ENCODE measurements around the gene NPAT.

NPAT gene

DNA sequence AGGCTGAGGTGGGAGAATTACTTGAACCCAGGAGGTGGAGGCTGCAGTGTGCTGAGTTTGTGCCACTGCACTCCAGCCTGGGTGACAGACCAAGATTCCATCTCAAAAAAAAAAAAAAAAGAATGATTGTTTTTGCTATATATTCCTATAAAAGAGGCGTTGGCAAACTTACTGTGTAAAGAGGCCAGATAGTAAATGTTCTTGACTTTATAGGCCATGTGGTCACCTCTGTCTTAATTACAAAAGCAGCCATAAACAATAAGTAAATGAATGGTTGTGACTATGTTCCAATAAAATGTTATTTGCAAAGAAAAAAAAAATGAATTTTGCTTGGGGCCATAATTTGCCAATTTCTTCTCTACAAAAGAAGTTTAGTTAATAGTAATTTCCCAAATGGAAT is 12.8 kb upstream of the NPAT start:
- Histone ChIP-seq H3K27me3 (ENCODE audit: control insufficient read depth, insufficient read depth, low read length) (no peaks in the 10 kb centered on the region), H3K4me3 (ENCODE audit: low read depth, low read length) (no peak overlapping the region), H3K4me2 (ENCODE audit: low read length) (no peak overlapping the region), H3K9me3 (ENCODE audit: control insufficient read depth, low read length) (no peaks in the 10 kb centered on the region), H3K36me3 (ENCODE audit: control insufficient read depth, insufficient read depth, low read length) (no peaks in the 10 kb centered on the region), H2AFZ (no peak overlapping the region), H3K27ac (no peak overlapping the region), H3K9ac (no peak overlapping the region), H3K79me2 (no peaks in the 10 kb centered on the region), H3K4me1 (no peaks in the 10 kb centered on the region)
- TF ChIP-seq, protein P1, sequence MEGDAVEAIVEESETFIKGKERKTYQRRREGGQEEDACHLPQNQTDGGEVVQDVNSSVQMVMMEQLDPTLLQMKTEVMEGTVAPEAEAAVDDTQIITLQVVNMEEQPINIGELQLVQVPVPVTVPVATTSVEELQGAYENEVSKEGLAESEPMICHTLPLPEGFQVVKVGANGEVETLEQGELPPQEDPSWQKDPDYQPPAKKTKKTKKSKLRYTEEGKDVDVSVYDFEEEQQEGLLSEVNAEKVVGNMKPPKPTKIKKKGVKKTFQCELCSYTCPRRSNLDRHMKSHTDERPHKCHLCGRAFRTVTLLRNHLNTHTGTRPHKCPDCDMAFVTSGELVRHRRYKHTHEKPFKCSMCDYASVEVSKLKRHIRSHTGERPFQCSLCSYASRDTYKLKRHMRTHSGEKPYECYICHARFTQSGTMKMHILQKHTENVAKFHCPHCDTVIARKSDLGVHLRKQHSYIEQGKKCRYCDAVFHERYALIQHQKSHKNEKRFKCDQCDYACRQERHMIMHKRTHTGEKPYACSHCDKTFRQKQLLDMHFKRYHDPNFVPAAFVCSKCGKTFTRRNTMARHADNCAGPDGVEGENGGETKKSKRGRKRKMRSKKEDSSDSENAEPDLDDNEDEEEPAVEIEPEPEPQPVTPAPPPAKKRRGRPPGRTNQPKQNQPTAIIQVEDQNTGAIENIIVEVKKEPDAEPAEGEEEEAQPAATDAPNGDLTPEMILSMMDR (IDR thresholded peaks at IDR 0.05): no peak

DNA sequence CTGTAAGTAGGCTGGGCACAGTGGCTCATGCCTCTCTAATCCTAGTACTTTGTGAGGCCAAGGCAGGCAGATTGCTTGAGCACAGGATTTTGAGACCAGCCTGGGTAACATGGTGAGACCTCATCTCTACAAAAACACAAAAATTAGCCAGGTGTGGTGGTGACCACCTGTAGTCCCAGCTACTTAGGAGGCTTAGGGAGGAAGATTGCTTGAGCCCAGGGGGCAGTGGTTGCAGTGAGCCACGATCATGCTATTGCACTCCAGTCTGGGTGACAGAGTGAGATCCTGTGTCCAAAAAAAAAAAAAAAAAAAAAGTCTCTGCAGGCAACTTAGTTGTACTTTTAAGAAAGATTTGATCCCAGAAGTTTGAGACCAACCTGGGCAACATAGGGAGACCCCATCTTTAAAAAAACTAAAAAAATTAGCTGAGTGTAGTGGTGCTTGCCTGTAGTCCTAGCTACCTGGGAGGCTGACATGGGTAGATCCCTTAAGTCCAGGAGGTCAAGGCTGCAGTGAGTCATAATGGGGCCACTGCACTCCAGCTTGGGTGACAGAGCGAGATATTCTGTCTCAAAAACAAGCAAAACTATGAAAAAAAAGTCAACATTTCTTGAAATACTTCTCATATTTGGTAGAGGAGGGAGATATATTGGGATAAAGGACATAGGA is 11.0 kb upstream of the NPAT start:
- no peaks in the 10 kb centered on the region for H3K9me3 ChIP-seq (ENCODE audit: control insufficient read depth, low read length)
- H3K36me3 ChIP-seq (ENCODE audit: control insufficient read depth, insufficient read depth, low read length): no peaks in the 10 kb centered on the region
- H3K9ac ChIP-seq: no peak overlapping the region

DNA sequence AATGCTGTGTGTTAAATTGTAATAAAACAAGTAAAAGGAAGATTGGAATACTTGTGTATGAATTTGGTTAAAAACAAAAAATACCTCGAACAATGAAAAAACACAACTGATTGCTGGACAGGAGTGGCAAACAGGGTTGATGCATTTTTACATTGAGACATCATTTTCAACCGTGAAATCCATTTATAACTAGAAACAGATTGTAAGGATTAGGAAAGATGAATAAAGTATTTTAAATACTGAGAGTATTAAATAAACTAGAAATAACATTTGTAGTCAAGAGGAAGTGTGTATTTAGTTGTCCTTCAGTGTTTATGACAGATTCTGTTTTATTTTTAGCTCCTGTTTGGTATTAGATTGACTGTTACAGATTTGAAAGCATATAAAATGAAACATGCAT is 5.8 kb upstream of the NPAT start:
- H3K9me3 ChIP-seq (ENCODE audit: control insufficient read depth, low read length): no peaks in the 10 kb centered on the region
- H3K27ac ChIP-seq: no peak overlapping the region
- H3K36me3 ChIP-seq (ENCODE audit: control insufficient read depth, insufficient read depth, low read length): no peaks in the 10 kb centered on the region
- TF ChIP-seq, protein P1 (IDR thresholded peaks at IDR 0.05): no peak
- no peak overlapping the region for H2AFZ ChIP-seq
- H3K9ac ChIP-seq: no peak overlapping the region
- H3K4me2 ChIP-seq (ENCODE audit: low read length): no peak overlapping the region
- peaks cover 10% of the 10 kb centered on the region for H3K79me2 ChIP-seq
- no peak overlapping the region for H3K4me3 ChIP-seq (ENCODE audit: low read depth, low read length)
- no peaks in the 10 kb centered on the region for H3K27me3 ChIP-seq (ENCODE audit: control insufficient read depth, insufficient read depth, low read length)
- peaks cover 5% of the 10 kb centered on the region for H3K4me1 ChIP-seq

More for the DNA sequence above, 11.0 kb upstream of the NPAT start:
- Histone ChIP-seq H3K27me3 (ENCODE audit: control insufficient read depth, insufficient read depth, low read length) (no peaks in the 10 kb centered on the region), H3K79me2 (no peaks in the 10 kb centered on the region), H3K4me3 (ENCODE audit: low read depth, low read length) (no peak overlapping the region), H3K4me1 (no peaks in the 10 kb centered on the region), H3K27ac (no peak overlapping the region), H3K4me2 (ENCODE audit: low read length) (no peak overlapping the region), H2AFZ (no peak overlapping the region)
- TF ChIP-seq, protein P1 (IDR thresholded peaks at IDR 0.05): no peak

DNA sequence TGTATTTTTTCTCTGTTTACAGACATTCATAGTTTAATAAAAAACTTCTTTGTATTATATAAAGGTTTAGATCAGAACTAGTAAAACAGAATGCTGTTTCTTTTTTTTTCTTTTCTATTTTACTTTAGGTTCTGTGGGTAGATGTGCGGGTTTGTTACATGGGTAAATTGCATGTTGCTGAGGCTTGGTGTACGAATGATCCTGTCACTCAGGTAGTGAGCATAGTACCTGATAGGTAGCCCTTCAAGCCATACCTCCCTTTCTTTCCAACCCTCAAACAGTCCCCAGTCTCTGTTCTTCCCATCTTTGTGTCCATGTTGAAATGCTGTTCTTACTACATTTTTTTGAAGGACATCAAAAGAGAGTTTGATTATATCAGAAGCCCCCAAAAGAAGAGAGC is 3.6 kb upstream of the NPAT start:
- H3K79me2 ChIP-seq: peaks cover 16% of the 10 kb centered on the region
- no peak overlapping the region for H3K27ac ChIP-seq
- H2AFZ ChIP-seq: no peak overlapping the region
- no peaks in the 10 kb centered on the region for H3K27me3 ChIP-seq (ENCODE audit: control insufficient read depth, insufficient read depth, low read length)
- H3K4me3 ChIP-seq (ENCODE audit: low read depth, low read length): no peak overlapping the region
- no peak overlapping the region for H3K9ac ChIP-seq
- no peaks in the 10 kb centered on the region for H3K9me3 ChIP-seq (ENCODE audit: control insufficient read depth, low read length)
- TF ChIP-seq, protein P1 (IDR thresholded peaks at IDR 0.05): no peak
- peaks cover 5% of the 10 kb centered on the region for H3K4me1 ChIP-seq
- H3K4me2 ChIP-seq (ENCODE audit: low read length): no peak overlapping the region
- H3K36me3 ChIP-seq (ENCODE audit: control insufficient read depth, insufficient read depth, low read length): no peaks in the 10 kb centered on the region
